Measurements from ENCODE around the gene GADD45GIP1.

DNA sequence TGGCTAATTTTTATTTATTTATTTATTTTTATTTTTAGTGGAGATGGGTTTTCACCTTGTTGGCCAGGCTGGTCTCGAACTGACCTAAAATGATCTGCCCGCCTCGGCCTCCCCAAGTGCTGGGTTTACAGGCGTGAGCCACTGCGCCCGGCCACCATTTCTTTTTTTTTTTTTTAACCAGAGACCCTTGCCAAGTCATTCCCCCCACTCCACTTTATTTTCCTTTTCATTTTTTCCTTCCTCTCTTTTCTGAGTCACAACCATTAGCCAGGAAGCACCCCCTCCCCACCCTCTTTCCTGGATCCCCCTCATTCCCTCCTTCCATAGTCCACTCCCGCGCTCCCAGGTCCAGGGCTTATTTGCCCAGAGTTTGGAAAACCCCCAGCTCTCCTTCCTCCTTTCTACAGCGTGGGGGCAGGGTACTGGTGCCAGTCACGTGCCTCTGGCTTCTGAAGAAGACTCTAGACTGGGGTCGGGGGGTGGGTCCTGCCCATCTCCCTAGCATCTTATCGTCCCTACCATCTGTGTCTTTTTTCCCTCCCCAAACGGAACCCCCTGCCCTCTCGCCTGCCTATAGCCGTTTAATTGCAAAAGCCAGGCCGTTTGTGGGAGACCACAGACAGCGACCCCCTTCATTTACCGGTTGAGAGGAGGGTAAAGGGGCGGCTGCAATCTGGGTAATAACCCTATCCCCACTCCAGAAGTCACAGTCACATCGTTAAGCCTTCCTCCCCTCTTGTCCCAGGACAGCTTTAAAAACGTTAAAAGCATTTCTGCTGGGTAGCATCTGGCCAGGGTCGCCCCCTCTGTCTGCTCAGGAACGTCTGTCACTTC lies 19.7 kb downstream of the GADD45GIP1 start:
- no peak for TF ChIP-seq EZH2 (IDR thresholded peaks at IDR 0.05; ENCODE audit: borderline replicate concordance, low read length)
- TF ChIP-seq, protein P1, sequence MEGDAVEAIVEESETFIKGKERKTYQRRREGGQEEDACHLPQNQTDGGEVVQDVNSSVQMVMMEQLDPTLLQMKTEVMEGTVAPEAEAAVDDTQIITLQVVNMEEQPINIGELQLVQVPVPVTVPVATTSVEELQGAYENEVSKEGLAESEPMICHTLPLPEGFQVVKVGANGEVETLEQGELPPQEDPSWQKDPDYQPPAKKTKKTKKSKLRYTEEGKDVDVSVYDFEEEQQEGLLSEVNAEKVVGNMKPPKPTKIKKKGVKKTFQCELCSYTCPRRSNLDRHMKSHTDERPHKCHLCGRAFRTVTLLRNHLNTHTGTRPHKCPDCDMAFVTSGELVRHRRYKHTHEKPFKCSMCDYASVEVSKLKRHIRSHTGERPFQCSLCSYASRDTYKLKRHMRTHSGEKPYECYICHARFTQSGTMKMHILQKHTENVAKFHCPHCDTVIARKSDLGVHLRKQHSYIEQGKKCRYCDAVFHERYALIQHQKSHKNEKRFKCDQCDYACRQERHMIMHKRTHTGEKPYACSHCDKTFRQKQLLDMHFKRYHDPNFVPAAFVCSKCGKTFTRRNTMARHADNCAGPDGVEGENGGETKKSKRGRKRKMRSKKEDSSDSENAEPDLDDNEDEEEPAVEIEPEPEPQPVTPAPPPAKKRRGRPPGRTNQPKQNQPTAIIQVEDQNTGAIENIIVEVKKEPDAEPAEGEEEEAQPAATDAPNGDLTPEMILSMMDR (conservative IDR thresholded peaks at IDR 0.05 in 1 of 2, IDR thresholded peaks at IDR 0.05 in 1 of 2; ENCODE audit: extremely low read depth in 1 of 2, insufficient read depth in 1 of 2, low read depth in 1 of 2, low read length in 2 of 2) = no peak

All from mammary epithelial cell (primary cell).